Neuronal stem cell (in vitro differentiated cells): ENCODE measurements around the gene RABGEF1.

ENCODE experiments used
- DNase-seq: peaks from one replicate; pipeline ENCODE4 v3.0.0-alpha.2; 2013; ENCODE audit warnings: low spot score
- H2AFZ ChIP-seq: one replicate; pipeline ENCODE4 v1.6.1; 2013; ENCODE audit warnings: mild to moderate bottlenecking, low read length, inconsistent platforms
- H2AK5ac ChIP-seq: 2 replicates; pipeline ENCODE4 v1.6.1; 2013; ENCODE audit warnings: low read depth, mild to moderate bottlenecking, inconsistent platforms, low read length, moderate library complexity, mixed read lengths
- H2BK120ac ChIP-seq: 2 replicates; pipeline ENCODE4 v1.6.1; 2013; ENCODE audit warnings: low read depth, mild to moderate bottlenecking, inconsistent platforms, low read length, moderate library complexity, mixed read lengths
- H2BK12ac ChIP-seq: one replicate; pipeline ENCODE4 v1.6.1; 2013; ENCODE audit warnings: low read length, inconsistent platforms
- H2BK15ac ChIP-seq: 2 replicates; pipeline ENCODE4 v1.6.1; 2013; ENCODE audit warnings: mild to moderate bottlenecking, low read length, inconsistent platforms, mixed read lengths
- H2BK5ac ChIP-seq: one replicate; pipeline ENCODE4 v1.6.1; 2013; ENCODE audit warnings: inconsistent platforms, mild to moderate bottlenecking, low read length, moderate library complexity
- H3K14ac ChIP-seq: one replicate; pipeline ENCODE4 v1.6.1; 2013; ENCODE audit warnings: low read length, inconsistent platforms
- H3K18ac ChIP-seq: 2 replicates; pipeline ENCODE4 v1.6.1; 2013; ENCODE audit warnings: low read length, inconsistent platforms
- H3K23ac ChIP-seq: 2 replicates; pipeline ENCODE4 v1.6.1; 2013; ENCODE audit warnings: low read depth, mild to moderate bottlenecking, mixed read lengths, low read length, inconsistent platforms; ENCODE audit not compliant: poor library complexity
- H3K27ac ChIP-seq: replicated peaks from 3 replicates; pipeline ENCODE4 v1.5.1; 2013; ENCODE audit warnings: low read length, inconsistent platforms
- H3K27me3 ChIP-seq, 3 experiments: 2 replicates each; pipeline ENCODE4 v1.6.1; 2013; ENCODE audit warnings: low read length in 3 of 3, mild to moderate bottlenecking in 2 of 3, inconsistent platforms in 1 of 3, low read depth in 1 of 3, mixed read lengths in 1 of 3, moderate library complexity in 1 of 3; ENCODE audit not compliant: control insufficient read depth in 3 of 3, insufficient read depth in 3 of 3
- H3K36me3 ChIP-seq, 2 donors: replicated peaks in 1 of 2; 2 replicates each; pipeline ENCODE4 v1.6.1; 2013; ENCODE audit warnings: low read length in 2 of 2; ENCODE audit not compliant: control insufficient read depth in 2 of 2, insufficient read depth in 2 of 2
- H3K4ac ChIP-seq: 2 replicates; pipeline ENCODE4 v1.6.1; 2013; ENCODE audit warnings: inconsistent platforms, mild to moderate bottlenecking, low read length, moderate library complexity
- H3K4me1 ChIP-seq, 2 donors: 1 replicate in 1 of 2; 2 replicates in 1 of 2; pipeline ENCODE4 v1.6.1; 2013; ENCODE audit warnings: low read length in 2 of 2, low read depth in 1 of 2; ENCODE audit not compliant: control insufficient read depth in 2 of 2, insufficient read depth in 1 of 2
- H3K4me2 ChIP-seq: one replicate; pipeline ENCODE4 v1.6.1; 2013; ENCODE audit warnings: mild to moderate bottlenecking, low read length, inconsistent platforms; ENCODE audit not compliant: insufficient read depth, poor library complexity, severe bottlenecking
- H3K4me3 ChIP-seq, 2 donors: 2 replicates each; pipeline ENCODE4 v1.5.1; 2013; ENCODE audit warnings: low read length in 2 of 2, mild to moderate bottlenecking in 2 of 2, inconsistent platforms in 1 of 2, moderate library complexity in 1 of 2
- H3K79me1 ChIP-seq: one replicate; pipeline ENCODE4 v1.6.1; 2013; ENCODE audit warnings: low read depth, mild to moderate bottlenecking, inconsistent platforms, low read length, moderate library complexity
- H3K9ac ChIP-seq: one replicate; pipeline ENCODE4 v1.6.1; 2013; ENCODE audit warnings: mild to moderate bottlenecking, low read depth, low read length, inconsistent platforms; ENCODE audit not compliant: poor library complexity
- H3K9me3 ChIP-seq, 2 donors: replicated peaks in 1 of 2; 2 replicates each; pipeline versions ENCODE3 to v1.6.1; 2013; ENCODE audit warnings: low read length in 2 of 2, mild to moderate bottlenecking in 2 of 2, inconsistent platforms in 1 of 2, low read depth in 1 of 2, mixed read lengths in 1 of 2, moderate library complexity in 1 of 2; ENCODE audit not compliant: control insufficient read depth in 2 of 2, insufficient read depth in 1 of 2
- H4K8ac ChIP-seq: one replicate; pipeline ENCODE4 v1.6.1; 2013; ENCODE audit warnings: low read depth, mild to moderate bottlenecking, inconsistent platforms, low read length, moderate library complexity
- H4K91ac ChIP-seq: one replicate; pipeline ENCODE4 v1.6.1; 2013; ENCODE audit warnings: low read length, low read depth, mild to moderate bottlenecking, inconsistent platforms; ENCODE audit not compliant: poor library complexity
- WGBS, 2 donors: extraction: QIAGEN DNeasy Blood & Tissue Kit; methylation state at CpG; one replicate each; pipeline ENCODE4 v1.1.7; 2013; ENCODE audit warnings: missing lambda C conversion rate in 2 of 2, mixed read lengths in 1 of 2; ENCODE audit not compliant: insufficient read length in 2 of 2, insufficient replicate concordance in 1 of 2; ENCODE audit errors: extremely low coverage in 2 of 2; 5-methylcytosine and 5-hydroxymethylcytosine counted together

Gene RABGEF1

DNA sequence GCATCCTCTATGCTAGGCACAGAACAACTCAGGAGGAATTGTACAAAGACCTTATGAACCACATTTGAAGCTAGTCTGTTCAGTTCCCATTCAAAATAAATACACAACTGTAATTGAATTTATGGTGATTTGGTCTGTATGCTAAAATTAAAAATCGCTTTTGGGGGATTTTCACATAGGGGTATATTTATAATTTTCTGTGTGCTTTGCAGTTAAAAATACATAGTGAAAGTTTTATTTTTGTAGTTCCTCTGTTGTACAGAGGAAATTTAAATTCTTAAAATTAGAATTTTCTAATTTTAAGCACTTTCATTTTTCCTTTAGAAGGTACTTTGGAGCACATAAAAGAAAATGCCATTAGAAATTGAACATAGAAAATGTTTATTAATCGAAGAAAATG lies 6.9 kb downstream of the RABGEF1 start:
- Histone ChIP-seq H4K91ac (no peak overlapping the region), H2BK12ac (no peak overlapping the region), H2BK5ac (no peak overlapping the region), H2BK120ac (no peak overlapping the region), H4K8ac (no peak overlapping the region), H3K14ac (no peak overlapping the region), H3K18ac (no peak overlapping the region), H2AK5ac (no peak overlapping the region), H3K27ac (no peak overlapping the region), H3K36me3 (peaks cover 0 to 16% of the 10 kb centered on the region in 2 donors), H3K9ac (no peak overlapping the region), H3K4me3 (no peak overlapping the region), H3K23ac (no peak overlapping the region), H3K4me1 (peaks cover 2 to 3% of the 10 kb centered on the region in 2 donors), H2BK15ac (no peak overlapping the region), H2AFZ (no peak overlapping the region), H3K4me2 (no peak overlapping the region), H3K4ac (no peak overlapping the region), H3K27me3 (no peaks in the 10 kb centered on the region), H3K9me3 (no peaks in the 10 kb centered on the region), H3K79me1 (peaks cover 2% of the 10 kb centered on the region)
- DNase-seq = no peak
- no CpG with 5 or more reads among the region's 2 CpGs for WGBS, 2 donors

- Histone ChIP-seq H3K23ac (no peak overlapping the region), H3K14ac (no peak overlapping the region), H2AFZ (no peak overlapping the region), H3K79me1 (peaks cover 2% of the 10 kb centered on the region), H2BK5ac (no peak overlapping the region), H3K9me3 (no peaks in the 10 kb centered on the region), H4K8ac (no peak overlapping the region), H2BK120ac (no peak overlapping the region), H3K18ac (no peak overlapping the region), H3K4me1 (peaks cover 2 to 3% of the 10 kb centered on the region in 2 donors), H3K27me3 (no peaks in the 10 kb centered on the region), H3K36me3 (peaks cover 0 to 16% of the 10 kb centered on the region in 2 donors), H3K9ac (no peak overlapping the region), H4K91ac (no peak overlapping the region), H2AK5ac (no peak overlapping the region), H2BK15ac (no peak overlapping the region), H3K4me3 (no peak overlapping the region), H3K4me2 (no peak overlapping the region), H3K4ac (no peak overlapping the region), H2BK12ac (no peak overlapping the region), H3K27ac (no peak overlapping the region)
- DNase-seq = peak; percentile 17
- WGBS, 2 donors = no CpG with 5 or more reads among the region's 10 CpGs
Observed at GRCh38 chr7:66747881-66748511, 7.5 kb downstream of the RABGEF1 start.

GRCh38 chr7:66748791-66749190 lies 8.3 kb downstream of the RABGEF1 start:
- H3K79me1 ChIP-seq = peaks cover 2% of the 10 kb centered on the region
- peaks cover 0 to 16% of the 10 kb centered on the region in 2 donors for H3K36me3 ChIP-seq
- no peak overlapping the region for H2BK12ac ChIP-seq
- no peak overlapping the region for H3K4ac ChIP-seq
- WGBS, 2 donors = no CpG with 5 or more reads among the region's 4 CpGs
- no peak overlapping the region for H3K4me3 ChIP-seq
- H2BK120ac ChIP-seq = no peak overlapping the region
- no peak overlapping the region for H2AK5ac ChIP-seq
- H2BK5ac ChIP-seq = no peak overlapping the region
- H3K14ac ChIP-seq = no peak overlapping the region
- H2BK15ac ChIP-seq = no peak overlapping the region
- no peak overlapping the region for H3K27ac ChIP-seq
- no peak overlapping the region for H4K8ac ChIP-seq
- no peak overlapping the region for H3K9ac ChIP-seq
- no peak for DNase-seq
- H3K4me1 ChIP-seq = peaks cover 2 to 3% of the 10 kb centered on the region in 2 donors
- H3K23ac ChIP-seq = no peak overlapping the region
- no peak overlapping the region for H3K4me2 ChIP-seq
- no peak overlapping the region for H2AFZ ChIP-seq
- no peak overlapping the region for H4K91ac ChIP-seq
- no peaks in the 10 kb centered on the region for H3K9me3 ChIP-seq
- H3K18ac ChIP-seq = no peak overlapping the region
- H3K27me3 ChIP-seq = no peaks in the 10 kb centered on the region

GRCh38 chr7:66751945-66752344 lies 11.4 kb downstream of the RABGEF1 start:
- WGBS, 2 donors = no CpG with 5 or more reads among the region's 8 CpGs
- no peak overlapping the region for H4K8ac ChIP-seq
- no peak overlapping the region for H2BK15ac ChIP-seq

More at GRCh38 chr7:66751945-66752344, 11.4 kb downstream of the RABGEF1 start:
- Histone ChIP-seq H2BK5ac (no peak overlapping the region), H3K4me1 (peaks cover 2 to 3% of the 10 kb centered on the region in 2 donors), H3K18ac (no peak overlapping the region), H2AK5ac (no peak overlapping the region), H3K36me3 (peaks cover 0 to 13% of the 10 kb centered on the region in 2 donors), H3K9ac (no peak overlapping the region), H2BK120ac (no peak overlapping the region), H3K4ac (no peak overlapping the region), H3K4me2 (no peak overlapping the region), H3K27ac (no peak overlapping the region), H3K9me3 (no peaks in the 10 kb centered on the region), H3K27me3 (no peaks in the 10 kb centered on the region), H2BK12ac (no peak overlapping the region), H2AFZ (no peak overlapping the region), H4K91ac (no peak overlapping the region), H3K79me1 (peaks cover 2% of the 10 kb centered on the region), H3K4me3 (no peak overlapping the region), H3K23ac (no peak overlapping the region), H3K14ac (no peak overlapping the region)
- no peak for DNase-seq
